Hepatocyte (in vitro differentiated cells): ENCODE results near the gene WNT7B.

ENCODE experiments used
- CTCF ChIP-seq: fragments of 200-600 bp; sonication (generic); IDR thresholded peaks from 2 replicates; pipeline ENCODE4 v1.5.1; 2016; ENCODE audit warnings: antibody characterized with exemption, mild to moderate bottlenecking; ENCODE audit not compliant: poor library complexity
- EZH2phosphoT487 ChIP-seq: fragments of 200-600 bp; sonication (generic); IDR thresholded peaks from one replicate; pipeline ENCODE4 v1.6.1; 2018; ENCODE audit warnings: antibody characterized with exemption, mild to moderate bottlenecking, low read depth, moderate library complexity; ENCODE audit not compliant: unreplicated experiment, severe bottlenecking

GRCh38 chr22:46021577-46021976 lies 44.6 kb upstream of the WNT7B start:
- TF ChIP-seq EZH2phosphoT487: no peak
- no peak for TF ChIP-seq CTCF
